ENCODE data around the gene ADRA2C.

Gene ADRA2C

GRCh38 chr4:3780347-3781171 lies 14.4 kb downstream of the ADRA2C start:
- no peak for DNase-seq

- no peak for DNase-seq
Measured at GRCh38 chr4:3781193-3781886, 15.2 kb downstream of the ADRA2C start.

- no peak for DNase-seq
Measured at GRCh38 chr4:3781997-3782930, 16.1 kb downstream of the ADRA2C start.

GRCh38 chr4:3783693-3784306 lies 17.6 kb downstream of the ADRA2C start:
- no peak for DNase-seq

GRCh38 chr4:3784454-3785291 lies 18.5 kb downstream of the ADRA2C start:
- no peak for DNase-seq

GRCh38 chr4:3785292-3785565 lies 19.0 kb downstream of the ADRA2C start:
- no peak for DNase-seq

- no peak for DNase-seq
Measured at GRCh38 chr4:3786196-3786869, 20.1 kb downstream of the ADRA2C start.

GRCh38 chr4:3787489-3788365 lies 21.5 kb downstream of the ADRA2C start:
- no peak for DNase-seq

- DNase-seq, result no peak
Measured at GRCh38 chr4:3788366-3788660, 22.1 kb downstream of the ADRA2C start.

- no peak for DNase-seq
Measured at GRCh38 chr4:3789587-3789986, 23.4 kb downstream of the ADRA2C start.

GRCh38 chr4:3790006-3790561 lies 23.9 kb downstream of the ADRA2C start:
- DNase-seq, result no peak

- DNase-seq, result no peak
Measured at GRCh38 chr4:3791256-3791655, 25.1 kb downstream of the ADRA2C start.

GRCh38 chr4:3791910-3792542 lies 25.8 kb downstream of the ADRA2C start:
- DNase-seq, result no peak

- DNase-seq, result no peak
Measured at GRCh38 chr4:3792813-3793212, 26.6 kb downstream of the ADRA2C start.

- DNase-seq, result no peak
Measured at GRCh38 chr4:3793545-3793944, 27.4 kb downstream of the ADRA2C start.

- no peak for DNase-seq
Measured at GRCh38 chr4:3796960-3797359, 30.8 kb downstream of the ADRA2C start.

GRCh38 chr4:3797831-3798790 lies 31.9 kb downstream of the ADRA2C start:
- DNase-seq, result no peak

- DNase-seq, result no peak
Measured at GRCh38 chr4:3799496-3799895, 33.3 kb downstream of the ADRA2C start.

- no peak for DNase-seq
Measured at GRCh38 chr4:3800351-3800750, 34.2 kb downstream of the ADRA2C start.
